ENCODE measurements around the gene CEP128. TPM values are rescaled to one million over a fixed set of nuclear protein-coding genes. Genes with fewer than 3 reads are reported as not detected.

Gene CEP128
- polyA plus RNA-seq, 1 experiment: 1.9 TPM

DNA sequence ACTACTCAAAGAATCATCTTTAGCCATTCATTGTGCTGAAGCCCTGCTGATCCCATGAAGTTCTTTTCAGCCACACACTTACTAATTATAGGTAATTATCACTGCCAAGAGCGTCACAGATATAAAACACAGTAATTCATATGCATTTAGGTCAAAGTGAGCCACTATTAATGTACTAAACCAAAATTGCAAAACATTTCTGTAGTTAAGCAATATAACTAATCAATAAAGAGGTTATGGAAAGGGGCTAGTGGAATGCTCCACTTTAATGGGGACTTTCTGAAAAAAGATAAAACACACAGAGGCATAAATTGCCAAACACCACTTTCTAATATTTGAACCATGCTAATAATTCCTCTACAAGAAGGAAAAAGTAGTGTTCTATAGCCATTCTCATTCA, 6.8 kb upstream of the CEP128 start:
- ChIA-PET POLR2A (no interaction called here), CTCF (no interaction called here)
- Histone ChIP-seq H3K27me3 (ENCODE audit: control insufficient read depth, insufficient read depth, low read length) (no peaks in the 10 kb centered on the region), H3K36me3 (ENCODE audit: control insufficient read depth, insufficient read depth, low read length) (no peaks in the 10 kb centered on the region), H3K4me3 (ENCODE audit: low read depth, low read length) (no peak overlapping the region)
- DNase-seq (ENCODE audit: low read depth): no peak
- TF ChIP-seq, protein P1, sequence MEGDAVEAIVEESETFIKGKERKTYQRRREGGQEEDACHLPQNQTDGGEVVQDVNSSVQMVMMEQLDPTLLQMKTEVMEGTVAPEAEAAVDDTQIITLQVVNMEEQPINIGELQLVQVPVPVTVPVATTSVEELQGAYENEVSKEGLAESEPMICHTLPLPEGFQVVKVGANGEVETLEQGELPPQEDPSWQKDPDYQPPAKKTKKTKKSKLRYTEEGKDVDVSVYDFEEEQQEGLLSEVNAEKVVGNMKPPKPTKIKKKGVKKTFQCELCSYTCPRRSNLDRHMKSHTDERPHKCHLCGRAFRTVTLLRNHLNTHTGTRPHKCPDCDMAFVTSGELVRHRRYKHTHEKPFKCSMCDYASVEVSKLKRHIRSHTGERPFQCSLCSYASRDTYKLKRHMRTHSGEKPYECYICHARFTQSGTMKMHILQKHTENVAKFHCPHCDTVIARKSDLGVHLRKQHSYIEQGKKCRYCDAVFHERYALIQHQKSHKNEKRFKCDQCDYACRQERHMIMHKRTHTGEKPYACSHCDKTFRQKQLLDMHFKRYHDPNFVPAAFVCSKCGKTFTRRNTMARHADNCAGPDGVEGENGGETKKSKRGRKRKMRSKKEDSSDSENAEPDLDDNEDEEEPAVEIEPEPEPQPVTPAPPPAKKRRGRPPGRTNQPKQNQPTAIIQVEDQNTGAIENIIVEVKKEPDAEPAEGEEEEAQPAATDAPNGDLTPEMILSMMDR (IDR thresholded peaks at IDR 0.05; ENCODE audit: insufficient read depth, low read depth, low read length): no peak

DNA sequence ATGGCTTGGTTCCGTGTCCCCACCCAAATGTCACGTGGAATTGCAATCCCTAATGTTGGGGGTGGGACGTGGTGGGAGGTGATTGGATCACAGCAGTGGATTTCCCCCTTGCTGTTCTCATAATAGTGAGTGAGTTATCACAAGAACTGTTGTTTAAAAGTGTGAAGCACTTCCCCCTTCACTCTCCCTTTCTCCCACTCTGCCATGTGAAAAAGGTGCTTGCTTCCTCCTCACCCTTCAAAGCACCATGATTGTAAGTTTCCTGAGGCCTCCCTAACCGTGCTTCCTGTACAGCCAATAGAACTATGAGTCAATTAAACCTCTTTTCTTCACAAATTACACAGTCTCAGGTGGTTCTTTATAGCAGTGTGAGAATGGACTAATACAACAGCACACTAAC, 5.3 kb upstream of the CEP128 start:
- no peaks in the 10 kb centered on the region for H3K27me3 ChIP-seq (ENCODE audit: control insufficient read depth, insufficient read depth, low read length)
- H3K4me3 ChIP-seq (ENCODE audit: low read depth, low read length): no peak overlapping the region
- DNase-seq (ENCODE audit: low read depth): no peak
- H3K36me3 ChIP-seq (ENCODE audit: control insufficient read depth, insufficient read depth, low read length): no peaks in the 10 kb centered on the region
- ChIA-PET CTCF (no interaction called here), POLR2A (no interaction called here)
- TF ChIP-seq, protein P1 (IDR thresholded peaks at IDR 0.05; ENCODE audit: insufficient read depth, low read depth, low read length): no peak

DNA sequence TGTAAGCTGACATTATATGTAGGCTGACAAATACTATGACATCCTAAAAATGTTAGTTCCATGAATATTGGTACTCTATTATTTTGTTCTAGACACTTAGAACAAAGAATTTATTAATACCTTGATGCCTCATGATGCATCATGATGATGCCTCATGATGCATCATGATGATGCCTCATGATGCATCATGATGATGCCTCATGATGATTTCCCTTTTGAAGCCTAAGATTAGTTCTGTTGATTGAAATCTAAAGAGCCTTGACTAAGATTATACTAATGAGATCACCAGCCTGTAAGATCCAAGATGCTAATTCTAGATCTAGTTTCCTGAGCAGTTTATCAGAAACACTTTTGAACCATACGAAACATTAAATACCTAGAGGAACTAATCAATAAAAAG, 4.6 kb upstream of the CEP128 start:
- Histone ChIP-seq H3K4me3 (ENCODE audit: low read depth, low read length) (no peak overlapping the region), H3K36me3 (ENCODE audit: control insufficient read depth, insufficient read depth, low read length) (no peaks in the 10 kb centered on the region), H3K27me3 (ENCODE audit: control insufficient read depth, insufficient read depth, low read length) (no peaks in the 10 kb centered on the region)
- DNase-seq (ENCODE audit: low read depth): no peak
- POLR2A ChIA-PET: no interaction called here
- CTCF ChIA-PET: no interaction called here
- TF ChIP-seq, protein P1 (IDR thresholded peaks at IDR 0.05; ENCODE audit: insufficient read depth, low read depth, low read length): no peak

DNA sequence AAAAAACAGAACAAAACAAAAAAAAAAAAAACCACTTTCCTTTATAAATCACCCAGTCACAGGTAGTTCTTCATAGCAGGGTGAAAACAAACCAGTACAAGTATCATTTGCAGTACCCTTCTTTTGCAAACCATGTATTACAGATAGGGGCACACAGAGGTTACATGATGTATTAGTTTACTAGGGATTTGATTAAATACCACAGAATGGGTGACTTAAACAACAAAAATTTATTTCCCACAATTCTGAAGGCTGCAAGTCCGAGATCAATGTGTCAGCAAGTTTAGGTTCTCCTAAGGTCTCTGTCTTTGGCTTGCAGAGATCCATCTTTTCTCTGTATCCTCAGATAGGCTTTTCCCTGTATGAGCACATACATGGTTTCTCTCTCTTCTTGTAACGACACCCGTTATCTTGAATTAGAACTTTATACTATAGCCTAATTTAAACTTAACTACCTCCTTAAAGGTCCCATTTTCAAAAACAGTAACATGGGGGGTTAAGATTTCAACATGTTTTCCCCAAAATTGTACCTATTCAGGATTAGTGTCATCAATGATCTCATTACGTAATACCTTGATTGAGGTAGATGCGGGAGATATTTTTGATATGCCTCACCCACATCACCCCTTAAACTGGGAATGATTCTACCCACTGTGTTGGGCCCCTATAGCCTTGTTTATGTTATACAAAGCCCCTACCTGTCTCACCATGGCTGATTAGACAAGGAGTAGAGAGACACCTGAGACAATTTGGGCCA, 3.5 kb upstream of the CEP128 start:
- H3K4me3 ChIP-seq (ENCODE audit: low read depth, low read length): no peak overlapping the region
- ChIA-PET CTCF (no interaction called here), POLR2A (no interaction called here)
- no peaks in the 10 kb centered on the region for H3K27me3 ChIP-seq (ENCODE audit: control insufficient read depth, insufficient read depth, low read length)
- H3K36me3 ChIP-seq (ENCODE audit: control insufficient read depth, insufficient read depth, low read length): no peaks in the 10 kb centered on the region
- no peak for DNase-seq (ENCODE audit: low read depth)
- TF ChIP-seq, protein P1 (IDR thresholded peaks at IDR 0.05; ENCODE audit: insufficient read depth, low read depth, low read length): no peak

DNA sequence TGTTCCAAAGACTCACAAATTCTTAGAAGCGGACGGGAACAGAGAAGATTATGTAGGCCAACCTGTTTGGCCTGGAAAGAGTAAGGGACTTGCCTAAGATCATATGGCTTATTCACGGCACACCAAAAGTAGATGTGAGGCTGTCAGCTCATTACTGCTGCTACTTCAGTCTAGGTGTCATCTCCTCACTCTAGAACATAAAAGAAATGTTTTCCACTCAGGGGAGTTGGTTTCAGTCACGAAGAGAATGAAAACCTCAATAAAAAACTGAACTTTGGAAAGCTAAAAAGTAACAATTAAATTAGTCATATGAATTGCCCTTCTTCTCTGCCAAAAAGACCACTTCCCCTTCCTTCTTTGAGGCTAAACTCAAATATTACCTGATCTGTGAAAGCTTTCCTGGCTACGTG, 658 bp upstream of the CEP128 start:
- no peaks in the 10 kb centered on the region for H3K36me3 ChIP-seq (ENCODE audit: control insufficient read depth, insufficient read depth, low read length)
- no peaks in the 10 kb centered on the region for H3K27me3 ChIP-seq (ENCODE audit: control insufficient read depth, insufficient read depth, low read length)
- ChIA-PET POLR2A (no interaction called here), CTCF (interaction anchor here (0.7 to 0.8 kb wide), 2 partner anchors 14 to 45 kb away, joined by 3 read pairs; no protein-coding TSS in a partner anchor)
- H3K4me3 ChIP-seq (ENCODE audit: low read depth, low read length): peak overlapping the region; percentile 29
- DNase-seq (ENCODE audit: low read depth): no peak
- TF ChIP-seq, protein P1 (IDR thresholded peaks at IDR 0.05; ENCODE audit: insufficient read depth, low read depth, low read length): no peak

Data from BJ (cell line).